ENCODE data around the gene RNU7-1. TPM values are rescaled to one million over a fixed set of nuclear protein-coding genes. Genes with fewer than 3 reads are reported as not detected.

RNU7-1 gene
- total and polyA plus RNA-seq, 10 donors, result not detected

DNA sequence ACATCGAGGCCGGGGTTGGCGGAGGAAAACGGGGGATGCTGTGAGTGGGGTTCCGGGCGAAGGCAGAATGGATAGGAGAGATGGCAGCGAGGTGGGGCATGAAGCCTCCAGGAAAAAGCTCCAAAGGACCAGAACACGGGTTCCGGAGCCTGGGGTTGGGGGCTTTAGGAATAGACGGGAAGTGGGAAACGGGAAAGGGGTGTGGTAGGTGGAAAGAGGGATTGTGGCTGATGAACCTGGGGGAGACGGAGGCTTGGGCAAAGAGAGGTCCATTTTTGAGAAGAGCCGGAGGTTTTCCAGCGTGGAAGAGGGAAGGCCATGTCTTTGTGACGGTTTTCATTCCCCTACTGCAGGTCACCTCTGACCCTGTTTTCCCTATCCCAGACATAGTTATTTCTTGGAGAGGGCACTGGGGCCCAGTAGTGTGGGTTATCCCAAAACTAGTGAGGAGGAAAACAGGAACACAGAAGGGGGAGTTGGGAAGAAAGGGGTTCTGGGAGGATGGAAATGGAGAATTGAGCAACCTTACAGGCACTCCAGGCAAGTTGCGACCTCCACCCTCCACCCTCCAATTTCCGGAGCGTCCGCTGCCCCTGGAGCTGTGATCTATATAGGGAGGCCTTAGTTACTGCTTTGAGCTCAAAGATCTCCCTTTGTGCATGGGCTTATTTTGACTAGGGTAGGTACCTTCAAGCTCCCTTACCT, 14.8 kb upstream of the RNU7-1 start:
- TF ChIP-seq POLR2AphosphoS5 (IDR thresholded peaks at IDR 0.05), result no peak
- TF ChIP-seq, protein P1, sequence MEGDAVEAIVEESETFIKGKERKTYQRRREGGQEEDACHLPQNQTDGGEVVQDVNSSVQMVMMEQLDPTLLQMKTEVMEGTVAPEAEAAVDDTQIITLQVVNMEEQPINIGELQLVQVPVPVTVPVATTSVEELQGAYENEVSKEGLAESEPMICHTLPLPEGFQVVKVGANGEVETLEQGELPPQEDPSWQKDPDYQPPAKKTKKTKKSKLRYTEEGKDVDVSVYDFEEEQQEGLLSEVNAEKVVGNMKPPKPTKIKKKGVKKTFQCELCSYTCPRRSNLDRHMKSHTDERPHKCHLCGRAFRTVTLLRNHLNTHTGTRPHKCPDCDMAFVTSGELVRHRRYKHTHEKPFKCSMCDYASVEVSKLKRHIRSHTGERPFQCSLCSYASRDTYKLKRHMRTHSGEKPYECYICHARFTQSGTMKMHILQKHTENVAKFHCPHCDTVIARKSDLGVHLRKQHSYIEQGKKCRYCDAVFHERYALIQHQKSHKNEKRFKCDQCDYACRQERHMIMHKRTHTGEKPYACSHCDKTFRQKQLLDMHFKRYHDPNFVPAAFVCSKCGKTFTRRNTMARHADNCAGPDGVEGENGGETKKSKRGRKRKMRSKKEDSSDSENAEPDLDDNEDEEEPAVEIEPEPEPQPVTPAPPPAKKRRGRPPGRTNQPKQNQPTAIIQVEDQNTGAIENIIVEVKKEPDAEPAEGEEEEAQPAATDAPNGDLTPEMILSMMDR (IDR thresholded peaks at IDR 0.05 in 8 of 11, conservative IDR thresholded peaks at IDR 0.05 in 3 of 11), result no peak
- TF ChIP-seq POLR2A (IDR thresholded peaks at IDR 0.05), result no peak
- intact Hi-C loops (cut with DNase I; ENCODE audit: low total_unique reads), result no loop called here
- H3K27me3 ChIP-seq (replicated peaks in 1 of 7), result peaks cover 0 to 18% (median 0%) of the 10 kb centered on the region in 7 donors
- DNase-seq, result peak; percentile 67
- peak overlapping the region; percentile 74 to 96 (median 90) for H3K27ac ChIP-seq
- WGBS, 5 donors, result 23 to 31% (median 26%) methylated on average over 19 of the region's 19 CpGs
- peaks cover 31 to 94% (median 75%) of the 10 kb centered on the region in 6 donors for H3K4me1 ChIP-seq
- peaks cover 0 to 12% (median 4%) of the 10 kb centered on the region in 6 donors for H3K36me3 ChIP-seq
- H3K9me3 ChIP-seq, result no peaks in the 10 kb centered on the region
- H3K4me3 ChIP-seq, result peak overlapping the region; percentile 47 to 85 (median 58)

DNA sequence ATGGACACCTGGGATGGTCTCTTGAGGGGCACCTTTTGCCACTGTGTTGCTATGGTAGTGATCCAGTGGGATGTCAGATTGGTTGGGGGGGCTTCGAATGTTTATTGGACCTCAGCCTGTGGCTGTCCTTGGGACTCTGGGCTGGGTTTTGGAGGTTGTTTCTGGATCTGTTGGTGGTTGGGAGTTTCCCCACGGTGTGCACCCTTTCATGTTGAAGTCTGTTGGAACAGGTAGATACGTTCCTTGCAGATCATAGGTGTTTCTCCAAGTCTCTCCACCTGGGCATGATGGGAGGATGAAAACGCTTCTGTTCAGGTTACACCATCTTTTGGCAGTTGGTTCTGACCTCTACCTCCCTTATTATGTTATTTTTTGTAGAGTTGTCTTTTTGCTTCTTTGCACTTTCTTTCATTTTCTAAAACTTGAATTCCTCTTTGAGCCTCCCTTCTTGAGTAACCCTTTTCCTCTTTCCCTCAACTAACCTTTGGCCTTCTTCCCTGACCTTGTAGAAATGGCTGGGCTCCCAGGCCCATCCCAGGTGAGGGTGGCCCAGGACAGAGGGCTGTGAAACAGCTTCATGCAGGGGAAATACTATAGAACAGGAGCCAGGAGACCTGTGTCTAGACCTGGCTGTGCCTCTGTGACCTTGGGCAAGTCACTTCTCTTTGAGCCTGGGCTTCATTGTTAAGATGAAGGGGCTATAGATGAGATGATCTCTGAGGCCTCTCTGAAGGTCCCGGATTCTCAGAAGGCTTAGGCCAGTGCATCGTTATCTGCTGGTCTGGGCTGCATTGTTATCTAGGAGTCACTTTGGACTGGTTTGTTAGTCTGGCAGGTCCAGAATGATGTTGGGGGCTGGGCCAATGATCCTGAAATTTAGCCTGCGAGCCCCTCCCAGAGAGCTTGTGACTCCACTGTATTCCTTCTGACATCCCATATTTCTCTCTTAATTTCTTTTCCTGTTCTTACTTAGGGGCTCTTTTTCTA, 13.9 kb upstream of the RNU7-1 start:
- peak overlapping the region; percentile 7 to 96 (median 90) for H3K27ac ChIP-seq
- H3K27me3 ChIP-seq (replicated peaks in 1 of 7), result peaks cover 0 to 18% (median 0%) of the 10 kb centered on the region in 7 donors
- intact Hi-C loops (cut with DNase I; ENCODE audit: low total_unique reads), result no loop called here
- peaks cover 30 to 94% (median 73%) of the 10 kb centered on the region in 6 donors for H3K4me1 ChIP-seq
- H3K9me3 ChIP-seq, result no peaks in the 10 kb centered on the region
- H3K4me3 ChIP-seq, result peak overlapping the region; percentile 47 to 85 (median 58)
- DNase-seq, result peak; percentile 32
- TF ChIP-seq POLR2AphosphoS5 (IDR thresholded peaks at IDR 0.05) (peak in 1 of 3 donors; percentile 6), POLR2A (IDR thresholded peaks at IDR 0.05) (no peak)
- TF ChIP-seq, protein P1 (IDR thresholded peaks at IDR 0.05 in 8 of 11, conservative IDR thresholded peaks at IDR 0.05 in 3 of 11), result no peak
- WGBS, 5 donors, result 61 to 74% (median 69%) methylated on average over 7 of the region's 7 CpGs
- peaks cover 0 to 21% (median 10%) of the 10 kb centered on the region in 6 donors for H3K36me3 ChIP-seq

DNA sequence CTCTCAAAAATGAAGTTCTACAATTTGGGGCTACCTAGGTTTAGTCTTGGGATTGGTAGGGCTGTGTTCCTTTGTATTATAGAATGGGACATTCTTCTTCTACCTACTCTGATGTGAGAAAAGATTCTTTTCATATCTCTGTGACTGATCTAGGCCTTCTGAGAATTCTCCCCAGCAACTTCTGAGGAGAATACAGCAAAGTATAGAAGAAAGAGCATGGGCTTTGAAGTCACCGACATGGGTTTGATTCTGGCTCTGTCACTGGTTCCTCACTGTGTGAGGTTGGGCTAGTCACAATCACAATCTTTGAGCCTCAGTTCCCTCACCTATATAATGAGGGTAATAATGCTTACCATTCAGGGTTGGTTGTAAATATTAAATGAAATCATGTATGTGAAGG, 10.8 kb upstream of the RNU7-1 start:
- WGBS, 5 donors, result 38 to 84% (median 63%) methylated on average over 1 of the region's 1 CpG
- intact Hi-C loops (cut with DNase I; ENCODE audit: low total_unique reads), result no loop called here
- TF ChIP-seq POLR2A (IDR thresholded peaks at IDR 0.05) (no peak), POLR2AphosphoS5 (IDR thresholded peaks at IDR 0.05) (no peak)
- TF ChIP-seq, protein P1 (IDR thresholded peaks at IDR 0.05 in 8 of 11, conservative IDR thresholded peaks at IDR 0.05 in 3 of 11), result no peak
- Histone ChIP-seq H3K36me3 (peaks cover 0 to 42% (median 21%) of the 10 kb centered on the region in 6 donors), H3K27ac (peak overlapping the region in 5 of 8 donors; percentile 29 to 98 (median 61)), H3K4me3 (no peak overlapping the region), H3K27me3 (replicated peaks in 1 of 7) (peaks cover 0 to 8% (median 0%) of the 10 kb centered on the region in 7 donors), H3K4me1 (peaks cover 33 to 95% (median 73%) of the 10 kb centered on the region in 6 donors), H3K9me3 (no peaks in the 10 kb centered on the region)
- no peak for DNase-seq

Data from spleen (tissue), 11 donors.